MCF 10A (cell line): ENCODE measurements around the gene ADAM22. TPM values are rescaled to one million over a fixed set of nuclear protein-coding genes. Genes with fewer than 3 reads are reported as not detected.

Experiments
- BruUV-seq: library from RNA; stranded (reverse); fragments of 400-500 nt; replicated peaks from 2 replicates; lab custom pipeline; 2021; lab: Mats Ljungman, UMichigan
- CTCF ChIA-PET: fragments of 300-600 bp; sonication (Branson Sonifier 250); formaldehyde crosslinking; extraction: SDS; loops from one replicate; lab custom pipeline; 2021; ENCODE audit warnings: antibody characterized with exemption, inconsistent platforms; lab: Yijun Ruan, JAX
- POLR2A ChIA-PET: fragments of 300-600, 350-650 bp; sonication (Branson Sonifier 250); formaldehyde crosslinking; extraction: SDS; loops from one replicate; lab custom pipeline; 2020; ENCODE audit warnings: antibody characterized with exemption, inconsistent platforms; lab: Yijun Ruan, JAX
- DNase-seq: peaks from one replicate; pipeline ENCODE4 v3.0.0-alpha.2; 2018; ENCODE audit not compliant: unreplicated experiment
- H3K27ac Mint-ChIP-seq: one replicate; pipeline ENCODE4 v1.8.0; 2022; ENCODE audit warnings: mild to moderate bottlenecking, low read depth, mixed read lengths; ENCODE audit not compliant: unreplicated experiment
- H3K27me3 Mint-ChIP-seq: one replicate; pipeline ENCODE4 v1.8.0; 2022; ENCODE audit warnings: mixed read lengths; ENCODE audit not compliant: insufficient read depth, unreplicated experiment
- H3K36me3 Mint-ChIP-seq: one replicate; pipeline ENCODE4 v1.8.0; 2022; ENCODE audit warnings: mild to moderate bottlenecking, moderate library complexity, mixed read lengths; ENCODE audit not compliant: insufficient read depth, unreplicated experiment
- H3K4me1 Mint-ChIP-seq: one replicate; pipeline ENCODE4 v1.8.0; 2022; ENCODE audit warnings: mixed read lengths; ENCODE audit not compliant: insufficient read depth, unreplicated experiment
- H3K4me3 Mint-ChIP-seq: one replicate; pipeline ENCODE4 v1.8.0; 2022; ENCODE audit warnings: mild to moderate bottlenecking, moderate library complexity, mixed read lengths; ENCODE audit not compliant: unreplicated experiment
- H3K9me3 Mint-ChIP-seq: one replicate; pipeline ENCODE4 v1.8.0; 2022; ENCODE audit warnings: mixed read lengths; ENCODE audit not compliant: unreplicated experiment
- intact Hi-C: fragments of 100-400 bp; cut with micrococcal nuclease; formaldehyde crosslinking; loops from 2 replicates; pipeline ENCODE4 v1.14.1; 2022
- total RNA-seq: library from RNA; stranded (reverse); gene quantifications from 2 replicates; pipeline ENCODE4 v1.2.3, GENCODE V29; 2022
- TF ChIP-seq, protein P1 (sequence below): fragments of 200-600 bp; IDR thresholded peaks from one replicate; pipeline ENCODE4 v1.8.0; 2022; ENCODE audit warnings: antibody characterized with exemption, mild to moderate bottlenecking; ENCODE audit not compliant: unreplicated experiment

ADAM22 gene
- total RNA-seq, 1 experiment from 2014 or later = not detected

DNA sequence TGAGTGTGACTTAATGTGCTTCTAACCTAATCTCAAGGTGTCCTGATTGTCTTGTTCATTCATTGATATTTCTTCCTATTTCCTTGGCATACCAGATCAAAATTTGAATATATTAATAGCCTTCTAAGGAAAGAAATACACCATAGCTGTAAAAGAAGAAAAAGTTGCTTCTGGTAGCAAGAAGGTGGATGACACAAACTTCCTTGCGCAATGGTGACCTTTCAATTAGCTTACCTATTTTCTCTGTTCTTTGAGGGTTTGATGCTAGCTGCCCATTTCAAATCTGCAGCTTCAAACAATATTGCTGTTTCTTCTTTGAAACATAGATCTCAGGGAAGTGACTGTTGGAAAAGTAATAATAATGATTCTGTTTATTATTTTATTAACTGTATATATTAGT, 108.8 kb downstream of the ADAM22 start:
- Mint-ChIP-seq H3K27ac (no peak overlapping the region), H3K4me1 (no peaks in the 10 kb centered on the region), H3K9me3 (no peaks in the 10 kb centered on the region), H3K4me3 (no peak overlapping the region), H3K36me3 (no peaks in the 10 kb centered on the region), H3K27me3 (peaks cover 25% of the 10 kb centered on the region)
- ChIA-PET CTCF (interaction anchor here (0.6 kb wide), 1 partner anchor 744 kb away, joined by 3 read pairs; no protein-coding TSS in a partner anchor), POLR2A (interaction anchor here (0.6 kb wide), 1 partner anchor 518 kb away, joined by 3 read pairs; no protein-coding TSS in a partner anchor)
- intact Hi-C loops = no loop called here
- TF ChIP-seq, protein P1, sequence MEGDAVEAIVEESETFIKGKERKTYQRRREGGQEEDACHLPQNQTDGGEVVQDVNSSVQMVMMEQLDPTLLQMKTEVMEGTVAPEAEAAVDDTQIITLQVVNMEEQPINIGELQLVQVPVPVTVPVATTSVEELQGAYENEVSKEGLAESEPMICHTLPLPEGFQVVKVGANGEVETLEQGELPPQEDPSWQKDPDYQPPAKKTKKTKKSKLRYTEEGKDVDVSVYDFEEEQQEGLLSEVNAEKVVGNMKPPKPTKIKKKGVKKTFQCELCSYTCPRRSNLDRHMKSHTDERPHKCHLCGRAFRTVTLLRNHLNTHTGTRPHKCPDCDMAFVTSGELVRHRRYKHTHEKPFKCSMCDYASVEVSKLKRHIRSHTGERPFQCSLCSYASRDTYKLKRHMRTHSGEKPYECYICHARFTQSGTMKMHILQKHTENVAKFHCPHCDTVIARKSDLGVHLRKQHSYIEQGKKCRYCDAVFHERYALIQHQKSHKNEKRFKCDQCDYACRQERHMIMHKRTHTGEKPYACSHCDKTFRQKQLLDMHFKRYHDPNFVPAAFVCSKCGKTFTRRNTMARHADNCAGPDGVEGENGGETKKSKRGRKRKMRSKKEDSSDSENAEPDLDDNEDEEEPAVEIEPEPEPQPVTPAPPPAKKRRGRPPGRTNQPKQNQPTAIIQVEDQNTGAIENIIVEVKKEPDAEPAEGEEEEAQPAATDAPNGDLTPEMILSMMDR = no peak
- no peak for DNase-seq
- no TSS peak for BruUV-seq

DNA sequence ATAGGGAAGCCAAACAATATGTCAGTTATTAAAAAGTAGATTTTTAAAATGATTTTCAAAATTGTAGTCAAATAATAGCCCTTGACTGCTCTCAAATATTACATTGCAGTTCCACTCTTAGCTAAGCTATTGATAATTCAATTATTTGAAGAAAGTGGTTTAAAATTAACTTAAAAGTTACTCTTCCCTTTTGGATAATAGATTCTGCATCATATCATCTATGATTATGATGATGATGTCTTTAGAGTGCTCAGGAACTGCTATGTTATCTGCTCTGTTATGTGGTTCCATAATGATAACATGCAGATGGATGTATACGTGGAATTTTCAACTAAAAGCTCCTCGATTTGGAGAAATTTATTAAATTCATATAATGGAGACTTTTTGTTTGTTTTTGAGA, 110.0 kb downstream of the ADAM22 start:
- ChIA-PET CTCF (interaction anchor here (0.8 kb wide), 1 partner anchor 126 kb away, joined by 3 read pairs; no protein-coding TSS in a partner anchor), POLR2A (interaction anchor here (0.6 kb wide), 1 partner anchor 775 kb away, joined by 3 read pairs; no protein-coding TSS in a partner anchor)
- TF ChIP-seq, protein P1 = no peak
- intact Hi-C loops = no loop called here
- no peak overlapping the region for H3K4me3 Mint-ChIP-seq
- H3K9me3 Mint-ChIP-seq = no peaks in the 10 kb centered on the region
- no TSS peak for BruUV-seq
- H3K36me3 Mint-ChIP-seq = no peaks in the 10 kb centered on the region
- peaks cover 25% of the 10 kb centered on the region for H3K27me3 Mint-ChIP-seq
- no peaks in the 10 kb centered on the region for H3K4me1 Mint-ChIP-seq
- no peak overlapping the region for H3K27ac Mint-ChIP-seq
- no peak for DNase-seq

DNA sequence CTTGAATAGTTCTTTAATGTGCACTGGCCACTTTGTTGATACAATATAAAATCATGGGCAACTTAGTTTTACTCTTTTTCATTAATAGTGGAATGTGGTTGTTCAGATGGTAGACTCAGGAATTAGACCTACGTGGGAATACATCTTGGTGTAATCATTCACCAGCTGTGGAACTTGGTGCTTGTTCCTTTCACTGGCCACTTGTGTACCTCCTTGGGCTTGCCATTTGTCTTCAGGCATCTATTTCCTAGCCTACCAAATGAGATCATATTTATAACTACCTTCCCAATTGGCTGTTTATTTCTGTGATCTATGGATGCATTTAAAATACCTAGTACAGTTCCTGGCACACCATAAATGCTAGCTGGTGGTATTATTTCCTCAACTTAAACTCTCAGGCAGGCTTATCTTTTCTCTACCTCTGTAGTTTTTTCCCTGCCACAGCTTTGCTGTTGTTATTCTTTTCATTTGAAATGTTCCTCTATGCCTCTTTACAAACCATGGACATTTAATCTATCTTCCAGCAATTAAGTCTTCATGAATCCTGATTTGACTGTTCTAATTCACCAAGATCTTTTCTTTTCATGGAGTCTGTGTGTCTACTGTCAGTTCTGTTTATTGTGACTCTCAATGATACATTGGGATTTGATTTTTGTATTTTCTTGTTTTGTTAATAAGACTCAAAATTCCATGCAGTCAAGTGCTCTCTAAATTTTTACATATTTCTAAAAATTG, 113.0 kb downstream of the ADAM22 start:
- no peak for DNase-seq
- no TSS peak for BruUV-seq
- no peaks in the 10 kb centered on the region for H3K9me3 Mint-ChIP-seq

DNA sequence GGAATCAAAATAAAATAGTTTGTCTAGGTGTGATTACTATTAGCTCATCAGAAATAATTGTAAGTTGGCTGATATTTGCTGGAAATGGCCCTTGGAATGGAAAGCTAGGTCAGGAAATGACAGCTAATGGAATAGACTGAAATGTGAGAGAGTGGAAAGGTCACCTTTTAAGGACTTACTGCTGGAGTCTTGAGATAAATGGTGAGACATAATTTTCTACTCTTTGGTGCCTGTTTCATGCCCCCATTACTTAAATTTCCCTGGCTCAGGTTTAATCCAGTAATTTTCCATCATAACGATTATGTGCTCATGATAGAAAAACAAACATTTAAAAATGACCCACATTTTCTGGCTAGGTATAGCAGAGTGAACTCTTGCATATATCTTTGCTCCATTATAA, 123.6 kb downstream of the ADAM22 start:
- H3K36me3 Mint-ChIP-seq = no peaks in the 10 kb centered on the region
- BruUV-seq = no TSS peak
- peaks cover 44% of the 10 kb centered on the region for H3K27me3 Mint-ChIP-seq
- POLR2A ChIA-PET = no interaction called here
- H3K9me3 Mint-ChIP-seq = no peaks in the 10 kb centered on the region
- intact Hi-C loops = no loop called here
- no peak overlapping the region for H3K27ac Mint-ChIP-seq
- DNase-seq = no peak
- no peak overlapping the region for H3K4me3 Mint-ChIP-seq
- H3K4me1 Mint-ChIP-seq = no peaks in the 10 kb centered on the region
- CTCF ChIA-PET = no interaction called here
- TF ChIP-seq, protein P1 = no peak

More for the DNA sequence above, 113.0 kb downstream of the ADAM22 start:
- POLR2A ChIA-PET = interaction anchor here (0.7 kb wide), 1 partner anchor 12 kb away, joined by 3 read pairs; no protein-coding TSS in a partner anchor
- H3K4me3 Mint-ChIP-seq = no peak overlapping the region
- intact Hi-C loops = no loop called here
- TF ChIP-seq, protein P1 = no peak
- no peaks in the 10 kb centered on the region for H3K36me3 Mint-ChIP-seq
- H3K27me3 Mint-ChIP-seq = peaks cover 18% of the 10 kb centered on the region
- no peak overlapping the region for H3K27ac Mint-ChIP-seq
- H3K4me1 Mint-ChIP-seq = no peaks in the 10 kb centered on the region
- CTCF ChIA-PET = interaction anchor here (0.5 kb wide), 1 partner anchor 69 kb away, joined by 3 read pairs; no protein-coding TSS in a partner anchor
